Right lobe of liver (tissue), 6 donors: ENCODE results near the gene GLA. TPM values are rescaled to one million over a fixed set of nuclear protein-coding genes. Genes with fewer than 3 reads are reported as not detected.

Source experiments
- ATAC-seq, 4 donors: fragments of 200-7000 bp; cut with Tn5 transposase; one replicate each; pipeline ENCODE4 v1.9.1; 2020; ENCODE audit warnings: mild to moderate bottlenecking in 4 of 4, moderate library complexity in 4 of 4
- DNase-seq, 3 donors: peaks; one replicate each; pipeline ENCODE4 v3.0.0-alpha.2; 2020
- H3K27ac ChIP-seq, 3 donors: fragments of 200-600 bp; one replicate each; pipeline ENCODE4 v1.8.0; 2022
- H3K27me3 ChIP-seq, 2 donors: fragments of 200-600 bp; one replicate each; pipeline ENCODE4 v1.8.0; 2022
- H3K36me3 ChIP-seq, 4 donors: fragments of 200-600 bp; sonication (generic) in 1 of 4; one replicate each; pipeline versions ENCODE4 v1.5.1 to v1.8.0; 2017 to 2022; ENCODE audit warnings: control low read depth in 1 of 4
- H3K4me1 ChIP-seq, 4 donors: fragments of 200-600 bp; sonication (generic) in 1 of 4; one replicate each; pipeline versions ENCODE4 v1.5.1 to v1.8.0; 2017 to 2022; ENCODE audit warnings: control low read depth in 1 of 4
- H3K4me3 ChIP-seq, 3 donors: fragments of 200-600 bp; one replicate each; pipeline ENCODE4 v1.8.0; 2022
- H3K9me3 ChIP-seq, 4 donors: fragments of 200-600 bp; sonication (generic) in 1 of 4; one replicate each; pipeline versions ENCODE4 v1.5.1 to v1.8.0; 2017 to 2022; ENCODE audit warnings: control low read depth in 1 of 4
- CTCF ChIP-seq, 4 donors: fragments of 200-600 bp in 3 of 4; fragments of 450-650 bp in 1 of 4; IDR thresholded peaks; one replicate each; pipeline versions ENCODE4 v1.5.1 to v1.8.0; 2016 to 2022; ENCODE audit warnings: antibody characterized with exemption in 4 of 4, mild to moderate bottlenecking in 2 of 4
- POLR2A ChIP-seq: fragments of 450-650 bp; IDR thresholded peaks from one replicate; pipeline ENCODE4 v1.6.1; 2017; ENCODE audit warnings: antibody characterized with exemption, mild to moderate bottlenecking
- WGBS: methylation state at CpG from one replicate; pipeline ENCODE4 v1.1.6; 2018; ENCODE audit warnings: low coverage, low lambda C conversion rate; ENCODE audit not compliant: insufficient coverage; ENCODE audit errors: missing lambda C conversion rate; 5-methylcytosine and 5-hydroxymethylcytosine counted together
- intact Hi-C, 2 donors: fragments of 100-400 bp; cut with DNase I; formaldehyde crosslinking; loops; one replicate each; pipeline versions ENCODE4 v1.11.2 to v1.14.1; 2022
- total RNA-seq, 6 experiments: library from RNA; depleted of rRNA in 2 of 6; stranded (reverse); fragments of >200 nt in 2 of 6; fragmentation: NEBNext Ultra II Directional in 3 of 6; extraction: Animal tissue kit (Norgen Biotek cat#: 25700) in 3 of 6; gene quantifications; one replicate each; pipeline versions ENCODE4 v1.1.0 to v1.2.4, GENCODE V29; 2016 to 2023
- donor health status: DM: no; HTN: yes; CAD: no.
- donor health status: DM: no; HTN: no; CAD: no.
- donor health status: DM: no; HTN: no; CAD: no.
- donor health status: DM: no; HTN: yes; CAD: no.
- donor health status: DM: no; HTN: yes; CAD: no.

The GLA gene
- total RNA-seq, 6 experiments from 2014 or later, result 8.1 to 19.0 (median 15.0) TPM

DNA sequence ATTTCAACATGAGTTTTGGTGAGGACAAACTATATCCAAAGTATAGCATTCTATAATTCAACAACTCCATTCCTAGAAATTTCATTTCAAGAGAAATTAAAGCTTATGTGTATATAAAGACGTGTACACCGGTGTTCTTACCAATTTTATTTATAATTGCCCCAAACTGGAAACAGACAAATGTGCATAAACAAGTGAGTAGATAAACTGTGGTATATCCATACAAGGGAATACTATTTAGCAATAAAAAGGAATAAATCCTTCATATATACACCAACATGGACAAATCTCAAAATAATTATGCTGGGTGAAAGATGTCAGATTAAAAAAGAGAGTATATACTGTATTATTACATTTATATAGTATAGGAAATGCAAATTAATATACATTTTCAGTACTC, 20.2 kb upstream of the GLA start:
- TF ChIP-seq POLR2A (no peak), CTCF (IDR thresholded peaks at IDR 0.05) (no peak)
- no peak overlapping the region for H3K4me3 ChIP-seq
- H3K4me1 ChIP-seq, result no peaks in the 10 kb centered on the region
- H3K27me3 ChIP-seq, result peaks cover 0 to 6% of the 10 kb centered on the region in 2 donors
- H3K9me3 ChIP-seq, result no peaks in the 10 kb centered on the region
- DNase-seq, result no peak
- intact Hi-C loops, result no loop called here
- H3K27ac ChIP-seq, result no peak overlapping the region
- no peak for ATAC-seq
- 81% methylated on average over 2 of the region's 2 CpGs for WGBS
- H3K36me3 ChIP-seq, result peaks cover 0 to 3% (median 0%) of the 10 kb centered on the region in 4 donors

GRCh38 chrX:101419489-101419888, 11.8 kb upstream of the GLA start:
- Histone ChIP-seq H3K27ac (no peak overlapping the region), H3K27me3 (no peaks in the 10 kb centered on the region), H3K36me3 (no peaks in the 10 kb centered on the region), H3K9me3 (no peaks in the 10 kb centered on the region), H3K4me1 (no peaks in the 10 kb centered on the region), H3K4me3 (no peak overlapping the region)
- no peak for TF ChIP-seq POLR2A
- no peak for TF ChIP-seq CTCF (IDR thresholded peaks at IDR 0.05)
- intact Hi-C loops, result no loop called here
- ATAC-seq (no peak), DNase-seq (no peak)
- WGBS, result 61% methylated on average over 2 of the region's 2 CpGs

DNA sequence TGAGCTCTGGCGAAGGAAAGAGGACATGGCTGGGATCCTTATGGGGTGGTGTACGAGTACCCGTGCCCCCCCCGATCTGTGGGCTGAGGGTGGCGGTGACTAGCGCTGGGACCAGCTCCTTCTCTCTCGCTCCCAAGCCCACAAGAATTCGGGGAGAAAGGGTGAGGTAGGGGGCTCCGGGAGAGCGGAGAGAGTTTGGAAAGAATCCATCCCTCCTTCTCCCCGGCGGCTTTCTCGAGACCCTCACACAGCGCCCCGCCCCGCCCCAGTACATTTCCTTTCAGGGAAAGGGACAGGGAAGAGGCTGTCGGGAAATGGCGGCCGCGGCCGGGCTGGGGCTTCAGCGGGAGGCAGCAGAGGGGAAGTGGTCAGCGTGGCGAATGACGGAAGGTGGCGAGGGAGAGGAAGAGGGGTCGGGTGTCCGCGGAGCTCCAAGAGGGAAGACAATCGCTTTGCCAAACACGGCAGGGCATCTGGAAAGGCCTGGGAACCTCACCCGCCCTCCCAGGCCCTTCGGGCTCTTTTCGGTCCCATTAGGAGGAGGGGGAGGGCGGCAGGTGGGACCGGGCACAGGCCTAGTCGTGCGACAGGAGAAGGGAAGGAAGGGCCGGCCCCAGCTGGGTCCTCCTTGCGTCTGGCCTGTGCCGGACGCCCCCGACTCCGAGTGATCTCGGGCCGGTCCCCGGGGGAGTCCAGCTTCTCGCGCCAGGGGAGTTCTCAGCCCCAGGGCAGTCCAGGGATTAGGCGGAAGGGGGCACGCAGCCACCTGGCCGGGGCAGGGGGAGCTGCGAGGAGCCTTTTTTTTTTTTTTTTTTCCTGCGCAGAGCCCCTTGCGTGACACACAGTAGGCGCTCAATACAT, 10.5 kb upstream of the GLA start:
- Histone ChIP-seq H3K27ac (peak overlapping the region; percentile 85 to 90 (median 89)), H3K4me1 (no peaks in the 10 kb centered on the region), H3K4me3 (peak overlapping the region; percentile 53 to 62 (median 55)), H3K36me3 (peaks cover 0 to 4% (median 0%) of the 10 kb centered on the region in 4 donors), H3K9me3 (no peaks in the 10 kb centered on the region), H3K27me3 (no peaks in the 10 kb centered on the region)
- 15% methylated on average over 35 of the region's 56 CpGs for WGBS
- peak; percentile 41 for TF ChIP-seq POLR2A
- no peak for TF ChIP-seq CTCF (IDR thresholded peaks at IDR 0.05)
- intact Hi-C loops, result no loop called here
- ATAC-seq (peak; percentile 76 to 91 (median 79)), DNase-seq (peak; percentile 70 to 75 (median 72))

DNA sequence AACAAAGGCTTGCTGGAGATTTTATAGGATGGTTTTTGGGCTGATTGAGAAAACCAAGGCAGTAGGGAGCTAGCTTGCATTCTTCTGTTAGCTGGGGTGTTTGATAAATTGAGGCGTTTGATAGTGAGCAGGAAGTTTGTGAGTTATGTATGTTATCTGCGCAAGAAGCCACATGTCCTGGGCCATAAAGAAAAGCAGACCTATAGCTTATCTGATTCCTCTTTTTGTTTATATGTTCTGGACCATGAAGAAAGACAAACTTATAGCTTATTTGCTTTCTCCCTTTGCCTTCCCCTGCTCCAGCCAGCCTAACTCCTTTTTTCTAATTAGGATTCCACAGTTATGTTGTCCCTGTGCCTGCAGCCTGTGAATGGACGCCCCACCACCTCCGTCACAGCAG, 9.5 kb upstream of the GLA start:
- Histone ChIP-seq H3K9me3 (no peaks in the 10 kb centered on the region), H3K4me1 (no peaks in the 10 kb centered on the region)
- 67% methylated on average over 4 of the region's 4 CpGs for WGBS

More for the DNA sequence above, 9.5 kb upstream of the GLA start:
- no peak for ATAC-seq
- DNase-seq, result no peak
- intact Hi-C loops, result no loop called here
- TF ChIP-seq CTCF (IDR thresholded peaks at IDR 0.05) (no peak), POLR2A (no peak)
- H3K27me3 ChIP-seq, result no peaks in the 10 kb centered on the region
- peaks cover 0 to 10% (median 2%) of the 10 kb centered on the region in 4 donors for H3K36me3 ChIP-seq
- no peak overlapping the region for H3K4me3 ChIP-seq
- peak overlapping the region in 1 of 3 donors; percentile 89 for H3K27ac ChIP-seq
